Heart left ventricle (tissue), 13 donors: Measurements from ENCODE around the gene ABCA1.

Experiments used
- CTCF ChIP-seq, 12 donors: fragments of 200-600 bp; sonication (generic) in 4 of 12; IDR thresholded peaks; one replicate each; pipeline versions ENCODE4 v1.5.0 to v1.8.0; 2018 to 2022; ENCODE audit warnings: antibody characterized with exemption in 12 of 12, mild to moderate bottlenecking in 5 of 12
- POLR2A ChIP-seq, 2 donors: fragments of 450-650 bp; IDR thresholded peaks; one replicate each; pipeline ENCODE4 v1.6.1; 2017; ENCODE audit warnings: antibody characterized with exemption in 2 of 2, mild to moderate bottlenecking in 2 of 2, moderate library complexity in 2 of 2
- donor health status: ischemic (EF 13 %, LVEDD 7.1; RV severe dilation, severe dysfunction).
- donor health status: DM: no; HTN: yes; CAD: no.
- donor health status: DM: no; HTN: no; CAD: no.
- donor health status: ischemic (EF 25% LVEDD 6.9; RV normal size, moderate dysfunction).
- donor health status: ischemic (EF 25% LVEDD 5.7; RV mildly dilated, moderate dysfunction).
- donor health status: ischemic (EF 35%, LVEDD 5.7; RV mildly dilated, moderate dysfunction).
- donor health status: nonischemic (EF 11% LVEDD 7.7; RV severe dilation, severe dysfunction).
- donor health status: DM: yes; HTN: yes; CAD: no.
- donor health status: PGD.
- donor health status: ischemic (EF 29% LVEDD 5.4; RV normal size, mild dysfunction).
- donor health status: nonischemic (EF 23%, LVEDD 6.1; RV moderate dilation, normal function).

GRCh38 chr9:104849023-104849422 is 78.9 kb downstream of the ABCA1 start:
- no peak for TF ChIP-seq CTCF (IDR thresholded peaks at IDR 0.05)
- no peak for TF ChIP-seq POLR2A (IDR thresholded peaks at IDR 0.05)
